HG03439 (cell line): ENCODE data around the gene HNRNPH3.
"Not testable (repeated sequence)": the region's sequence is repeated elsewhere in the genome, so short reads cannot be mapped to it uniquely, and the experiment has no call there.

Experiments used
- ATAC-seq: cut with Tn5 transposase; IDR thresholded peaks from one replicate; pipeline ENCODE4 v1.9.1; 2021; ENCODE audit warnings: mild to moderate bottlenecking, moderate library complexity; ENCODE audit not compliant: unreplicated experiment

Gene HNRNPH3

GRCh38 chr10:68331455-68332258 lies at the start of gene HNRNPH3:
Gene HNRNPH3 (plus strand): TSS chr10:68332064. CDS start chr10:68337222, 5,158 bp downstream.
- peak; percentile 85 for ATAC-seq

GRCh38 chr10:68284062-68285001 lies 47.5 kb upstream of the HNRNPH3 start:
- ATAC-seq: no peak

- ATAC-seq: no peak
Observed at GRCh38 chr10:68288717-68289116, 43.1 kb upstream of the HNRNPH3 start.

GRCh38 chr10:68290736-68291135 lies 41.1 kb upstream of the HNRNPH3 start:
- no peak for ATAC-seq

GRCh38 chr10:68296843-68297663 lies 34.8 kb upstream of the HNRNPH3 start:
- ATAC-seq: no peak

- ATAC-seq: no peak
Observed at GRCh38 chr10:68301301-68301700, 30.6 kb upstream of the HNRNPH3 start.

- no peak for ATAC-seq
Observed at GRCh38 chr10:68301790-68302502, 29.9 kb upstream of the HNRNPH3 start.

- ATAC-seq: no peak
Observed at GRCh38 chr10:68302503-68302823, 29.4 kb upstream of the HNRNPH3 start.

GRCh38 chr10:68302871-68303270 lies 29.0 kb upstream of the HNRNPH3 start:
- ATAC-seq: no peak

- no peak for ATAC-seq
Observed at GRCh38 chr10:68303849-68304412, 27.9 kb upstream of the HNRNPH3 start.

- ATAC-seq: no peak
Observed at GRCh38 chr10:68305854-68306253, 26.0 kb upstream of the HNRNPH3 start.

GRCh38 chr10:68310531-68310930 lies 21.3 kb upstream of the HNRNPH3 start:
- ATAC-seq: no peak

GRCh38 chr10:68314930-68315329 lies 16.9 kb upstream of the HNRNPH3 start:
- not testable (repeated sequence) for ATAC-seq

- ATAC-seq: no peak
Observed at GRCh38 chr10:68315582-68315981, 16.3 kb upstream of the HNRNPH3 start.

GRCh38 chr10:68318331-68319059 lies 13.4 kb upstream of the HNRNPH3 start:
- ATAC-seq: no peak

GRCh38 chr10:68324396-68324795 lies 7.5 kb upstream of the HNRNPH3 start:
- ATAC-seq: not testable (repeated sequence)

- ATAC-seq: no peak
Observed at GRCh38 chr10:68327889-68328786, 3.7 kb upstream of the HNRNPH3 start.

GRCh38 chr10:68329506-68329861 lies 2.4 kb upstream of the HNRNPH3 start:
- no peak for ATAC-seq
